SIG-M5 treated with dmso at 0.1 percent for 504 hours (cell line): ENCODE data around the gene LPCAT1.

ENCODE experiments used
- DNase-seq: peaks from one replicate; lab custom pipeline; 2025; ENCODE audit not compliant: unreplicated experiment; lab: John Stamatoyannopoulos, UW

The LPCAT1 gene

DNA sequence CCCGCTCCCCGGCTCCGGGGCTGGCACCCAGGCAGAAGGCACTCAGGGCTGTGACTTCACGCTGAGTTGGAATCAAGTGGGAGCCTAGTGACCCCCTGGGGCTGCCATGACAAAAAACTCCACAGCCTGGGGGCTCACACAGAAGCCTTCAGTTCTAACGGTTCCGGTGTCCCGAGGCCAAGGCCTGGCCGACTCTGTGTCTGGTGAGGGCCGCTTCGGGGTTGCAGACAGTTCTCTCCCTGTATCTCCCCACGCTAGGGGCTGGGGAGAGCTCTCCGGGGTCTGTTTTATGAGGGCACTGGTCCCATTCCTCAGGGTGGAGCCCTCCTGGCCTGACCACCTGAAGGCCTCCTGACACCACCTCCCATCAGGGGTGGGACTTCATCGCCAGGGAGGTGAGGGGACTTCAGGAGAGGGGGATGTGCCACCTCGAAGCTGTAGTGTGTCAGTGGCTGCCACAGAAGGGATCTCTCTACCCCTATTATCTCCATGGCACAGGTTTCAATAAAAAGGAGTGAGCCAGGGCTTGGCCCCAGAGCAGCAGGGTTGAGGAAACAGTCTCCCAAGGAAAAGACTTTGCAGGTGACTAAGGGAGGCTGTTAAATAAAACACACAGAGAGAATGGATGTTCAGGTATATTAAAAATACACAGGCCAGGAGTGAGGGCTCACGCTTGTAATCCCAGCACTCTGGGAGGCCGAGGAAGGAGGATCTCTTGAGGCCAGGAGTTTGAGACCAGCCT, 77.0 kb downstream of the LPCAT1 start:
- DNase-seq = no peak

DNA sequence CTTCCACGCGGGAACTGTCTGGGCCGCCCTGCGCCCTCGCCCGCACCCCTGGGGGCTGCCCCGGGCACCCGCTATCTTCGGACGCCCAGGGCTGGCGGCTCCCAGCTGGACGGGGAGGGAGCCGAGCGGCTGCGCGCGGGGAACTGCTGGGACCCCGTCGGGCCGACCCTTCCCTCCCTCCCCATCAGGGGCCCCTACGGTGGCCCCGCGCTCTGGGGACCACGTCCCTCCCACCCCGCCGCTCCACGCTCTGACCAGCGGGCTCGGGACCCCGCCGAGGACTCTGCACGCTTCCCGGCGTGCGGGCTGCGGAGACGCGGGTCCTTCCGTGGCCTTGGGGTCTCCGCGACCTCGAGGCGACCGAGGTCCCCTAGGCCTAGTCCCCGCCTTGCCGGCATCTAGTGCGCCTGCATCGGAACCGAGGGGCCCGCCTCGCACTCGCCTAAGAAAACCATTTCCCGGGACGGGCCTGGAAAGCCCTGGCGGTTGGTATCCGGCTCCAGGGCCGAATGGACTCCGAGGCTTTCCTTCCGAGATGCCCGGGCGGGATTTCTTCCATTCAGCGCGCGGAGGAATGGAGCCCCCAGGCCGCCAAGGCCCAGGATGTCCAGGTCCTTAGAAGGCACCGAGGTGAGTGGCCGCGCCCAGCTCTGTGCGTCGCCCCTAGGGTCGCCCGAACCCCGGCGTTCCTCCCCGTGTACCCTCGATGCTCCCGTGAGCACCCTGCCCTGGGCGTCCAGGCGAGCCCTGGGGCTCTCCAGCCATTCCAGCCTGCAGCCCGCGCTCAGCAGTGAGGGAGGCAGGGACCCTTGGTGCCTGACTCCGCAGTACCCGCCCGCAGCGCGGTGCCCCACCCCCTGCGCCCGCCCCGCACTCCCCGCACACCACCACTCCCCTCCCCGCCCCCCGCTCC, 77.8 kb downstream of the LPCAT1 start:
- no peak for DNase-seq

DNA sequence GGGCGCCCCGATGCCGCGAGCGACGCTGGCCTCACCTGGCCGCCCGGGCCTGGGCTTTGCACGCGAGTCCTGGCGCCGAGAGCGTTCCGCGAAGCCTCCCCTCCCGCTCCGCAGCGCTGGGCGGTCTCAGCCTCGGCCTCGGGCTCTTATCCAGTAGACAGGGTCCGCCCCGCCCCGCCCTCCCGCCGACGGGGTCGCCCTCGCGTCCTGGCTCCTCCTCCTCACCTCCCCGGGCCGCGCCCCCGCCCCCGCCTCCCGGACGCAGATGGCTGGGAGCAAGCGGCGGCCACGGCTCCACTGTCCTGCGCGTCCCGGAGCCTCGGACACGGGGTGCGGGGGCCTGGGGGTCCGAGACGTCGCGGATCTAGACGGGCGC, 78.5 kb downstream of the LPCAT1 start, which contains the start of gene SLC6A3:
SLC6A3 (minus strand) TSS at position 128 of the 376 bp plus-strand sequence. CDS start 2,243 bp downstream, outside the sequence.
- no peak for DNase-seq

DNA sequence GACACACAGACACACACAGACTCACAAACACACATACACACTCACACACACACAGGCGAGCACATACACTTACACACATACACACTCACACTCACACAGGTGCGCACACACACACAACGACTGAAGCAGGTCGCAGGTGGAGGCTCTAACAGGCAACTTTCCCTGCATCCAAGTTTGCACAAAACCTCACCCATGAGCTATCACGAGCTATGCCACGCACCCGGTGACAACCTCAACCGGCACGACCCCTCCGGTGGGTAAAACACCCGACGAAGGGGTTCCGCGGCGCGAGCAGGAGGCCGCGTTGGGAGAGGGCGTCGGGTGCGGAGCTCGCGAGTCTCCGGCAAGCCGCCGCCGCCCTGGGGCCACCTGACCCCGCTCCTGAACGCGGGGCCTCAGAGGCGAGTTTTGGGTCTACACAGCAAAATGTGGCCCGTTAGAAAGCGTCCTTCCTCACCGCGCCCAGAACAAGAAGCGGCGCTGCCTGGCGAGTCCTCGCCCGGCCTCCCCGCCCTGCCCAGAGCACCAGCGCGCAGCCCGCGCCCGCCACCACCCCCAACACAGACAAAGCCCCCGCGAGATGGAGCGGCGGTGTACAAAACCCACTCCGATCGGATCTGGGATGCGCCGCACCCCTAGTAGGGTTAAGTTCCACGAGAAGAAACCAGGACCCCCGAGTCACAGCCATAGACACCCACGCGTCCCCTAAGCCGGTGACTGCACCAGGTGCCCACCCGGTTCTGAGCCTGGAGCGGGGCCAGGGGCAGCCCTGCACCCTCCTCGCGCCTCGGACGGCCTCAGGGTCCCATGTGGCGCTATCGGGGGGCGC, 79.2 kb downstream of the LPCAT1 start:
- no peak for DNase-seq

DNA sequence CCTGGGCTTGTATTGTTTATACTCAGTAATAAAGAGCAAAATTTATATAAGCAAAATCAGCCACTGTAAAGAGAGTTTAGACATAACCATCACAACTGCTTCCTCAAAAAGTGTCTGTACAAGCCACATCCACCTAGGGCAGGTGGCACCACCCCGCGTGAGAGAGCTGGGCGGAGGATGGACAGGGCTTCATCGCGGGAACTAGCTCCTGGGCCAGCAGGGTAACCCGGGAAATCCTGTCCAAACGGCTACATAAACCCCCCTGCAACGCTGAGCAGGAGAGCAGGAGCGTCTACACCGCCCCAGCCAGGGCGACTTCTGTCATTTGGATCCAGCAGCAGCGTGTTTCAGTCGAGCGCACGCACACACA, 79.8 kb downstream of the LPCAT1 start:
- no peak for DNase-seq

DNA sequence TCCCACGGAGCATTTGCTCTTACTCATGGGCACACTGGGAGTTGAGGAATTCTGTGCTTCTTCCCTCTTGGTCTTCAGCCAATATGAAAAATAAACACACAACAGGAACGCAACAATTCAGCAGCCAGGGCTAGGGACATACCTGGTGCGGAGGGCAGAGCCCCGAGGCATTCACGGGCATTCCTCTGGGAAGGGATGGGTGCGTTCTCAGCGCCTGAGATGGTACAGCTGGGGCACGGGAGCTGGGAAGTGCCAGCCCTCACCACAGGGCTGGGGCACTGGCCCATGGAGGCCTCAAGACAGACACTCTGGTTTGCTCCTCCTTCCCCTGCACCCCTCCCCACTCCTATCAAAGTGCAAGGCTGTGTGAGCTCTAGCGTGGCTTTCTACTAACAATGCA, 80.6 kb downstream of the LPCAT1 start:
- no peak for DNase-seq

DNA sequence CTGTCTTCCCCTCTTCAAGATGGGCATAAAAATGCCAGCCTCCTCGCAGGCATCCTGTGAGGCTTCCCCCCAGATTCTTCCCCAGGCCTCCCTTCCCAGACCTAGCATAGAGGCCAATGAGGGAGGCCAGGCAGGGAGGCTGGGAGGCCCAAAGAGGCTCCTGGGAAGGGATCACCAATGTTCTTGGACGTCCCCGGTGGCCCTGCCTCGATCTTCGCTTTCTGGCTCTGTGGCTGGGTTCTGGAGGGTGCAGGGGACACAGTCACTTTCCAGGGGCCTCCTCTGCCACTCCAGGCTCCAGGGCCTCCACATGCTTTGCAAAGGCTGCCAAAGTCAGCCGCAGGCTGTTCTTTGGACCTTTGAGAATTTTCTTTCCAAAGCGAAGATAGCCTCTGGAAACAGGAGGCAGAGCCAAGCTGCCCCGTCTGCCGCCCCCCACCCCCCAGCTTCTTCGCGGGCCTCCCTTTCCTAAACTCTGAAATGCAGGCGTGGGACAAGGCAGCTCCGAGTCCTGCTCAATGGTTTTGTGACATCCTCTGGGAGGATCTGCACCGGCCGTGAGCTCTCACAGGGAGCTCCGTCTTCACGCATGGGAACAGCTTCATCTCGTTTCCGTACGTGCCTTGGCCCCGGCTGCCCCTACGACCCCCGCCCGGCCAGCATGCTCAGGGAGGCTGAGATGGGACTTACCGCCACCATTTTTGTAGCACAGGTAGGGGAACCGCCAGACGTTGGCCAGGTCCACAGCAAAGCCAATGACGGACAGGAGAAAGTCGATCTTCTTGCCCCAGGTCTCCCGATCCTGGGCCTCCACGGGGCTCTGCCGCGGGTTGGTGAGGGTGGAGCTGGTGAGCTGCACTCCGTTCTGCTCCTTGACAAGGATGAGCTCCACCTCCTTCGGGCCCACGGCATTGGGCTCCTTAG, 81.3 kb downstream of the LPCAT1 start:
- DNase-seq = no peak

DNA sequence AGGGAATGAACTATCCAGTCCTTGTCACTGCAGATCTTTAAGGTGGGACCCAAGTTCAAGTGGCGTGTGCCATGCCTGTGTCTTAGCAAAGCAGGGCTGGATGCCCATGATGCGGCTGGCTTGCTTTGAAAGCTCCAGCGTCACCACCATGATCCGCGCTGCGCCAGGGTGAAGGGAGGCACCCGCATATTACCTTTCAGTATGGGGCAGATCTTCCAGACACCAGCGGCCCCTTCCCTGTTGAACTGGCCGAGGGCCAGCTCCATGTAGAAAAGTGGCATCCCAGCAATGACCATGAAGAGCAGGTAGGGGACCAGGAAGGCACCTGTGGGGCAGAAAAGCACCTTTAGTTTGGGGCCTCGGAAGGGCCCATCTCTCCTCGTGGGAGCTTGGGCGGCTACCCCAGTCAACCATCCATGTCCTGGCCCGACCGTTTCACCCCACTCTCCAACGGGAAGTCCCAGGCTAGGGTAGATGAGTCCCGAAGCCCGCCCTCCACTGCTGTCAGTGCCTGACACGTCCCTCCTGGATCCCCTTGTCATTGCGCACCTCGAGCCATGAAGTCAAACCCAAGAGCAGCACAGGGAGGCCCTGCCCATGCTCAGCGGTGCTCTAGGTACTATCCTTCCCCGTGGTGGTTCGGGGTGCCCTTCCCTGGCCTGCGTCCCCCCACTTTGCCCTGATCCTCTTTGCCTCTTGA, 82.4 kb downstream of the LPCAT1 start:
- no peak for DNase-seq

DNA sequence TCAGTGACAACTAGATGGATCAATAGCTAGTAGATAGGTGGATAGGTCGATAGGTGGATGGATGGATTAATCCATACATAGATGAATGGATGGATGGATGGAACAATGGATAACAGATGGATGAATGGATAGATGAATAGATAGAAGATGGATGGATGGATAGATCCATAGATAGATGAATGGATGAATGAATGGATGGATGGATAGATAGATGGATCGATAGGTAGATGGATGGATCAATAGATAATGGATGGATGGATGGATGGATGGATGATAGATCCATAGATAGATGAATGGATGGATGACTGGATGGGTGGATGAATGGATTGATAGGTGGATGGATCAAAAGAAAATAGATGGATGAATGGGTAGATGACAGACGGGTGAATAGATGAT, 83.7 kb downstream of the LPCAT1 start:
- no peak for DNase-seq

DNA sequence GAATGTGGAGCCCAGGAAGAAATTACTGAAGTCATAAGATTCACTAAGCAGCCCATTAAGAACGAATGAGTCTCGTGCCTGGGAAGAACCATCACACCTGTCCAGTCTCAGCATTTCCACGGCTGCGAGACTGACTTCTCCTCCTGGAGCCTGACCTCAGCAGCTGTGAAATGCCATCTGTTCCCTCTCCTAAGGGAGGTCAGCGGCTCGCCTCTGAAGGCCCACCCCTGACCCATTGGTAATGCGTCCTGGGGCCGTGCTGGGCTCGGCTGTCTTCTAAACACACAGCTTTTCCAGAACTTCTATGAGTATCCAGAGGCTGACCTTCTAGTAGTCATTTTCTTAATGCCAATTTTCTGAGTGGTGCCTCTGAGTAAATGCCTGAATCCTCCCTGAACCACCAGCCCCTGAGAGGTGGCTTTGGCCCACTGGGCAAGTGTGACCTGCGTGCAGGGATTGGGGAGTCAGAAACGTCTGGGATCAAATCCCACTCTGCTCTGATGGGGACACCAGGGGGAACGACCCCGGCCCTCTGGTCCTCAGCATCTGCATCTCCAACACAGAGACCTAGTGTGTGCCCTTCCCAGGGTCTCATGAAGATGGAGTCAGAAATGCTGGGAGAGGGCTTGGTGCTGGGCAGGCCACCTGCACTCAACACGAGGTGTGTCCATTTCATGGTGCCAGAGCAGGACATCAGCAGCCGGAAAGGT, 84.2 kb downstream of the LPCAT1 start:
- no peak for DNase-seq

DNA sequence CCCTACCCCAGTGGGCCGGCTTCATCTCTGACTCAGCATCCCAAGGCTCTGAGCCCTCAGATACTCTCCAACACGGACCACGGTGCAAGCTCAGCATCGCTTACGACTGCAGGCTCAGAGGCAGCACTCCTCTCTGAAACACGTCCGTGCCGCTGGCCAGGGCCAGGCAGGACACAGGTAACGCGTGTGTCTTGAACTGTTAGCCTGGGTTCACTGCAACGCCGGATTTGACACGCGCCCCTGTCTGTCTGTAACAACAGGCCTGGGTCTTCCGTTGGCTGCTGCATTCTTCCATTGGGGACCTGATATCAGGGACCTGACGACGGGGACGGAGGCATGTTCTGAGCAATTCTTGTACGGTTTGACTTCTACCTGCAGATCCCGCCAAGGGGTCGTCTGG, 84.9 kb downstream of the LPCAT1 start:
- no peak for DNase-seq

DNA sequence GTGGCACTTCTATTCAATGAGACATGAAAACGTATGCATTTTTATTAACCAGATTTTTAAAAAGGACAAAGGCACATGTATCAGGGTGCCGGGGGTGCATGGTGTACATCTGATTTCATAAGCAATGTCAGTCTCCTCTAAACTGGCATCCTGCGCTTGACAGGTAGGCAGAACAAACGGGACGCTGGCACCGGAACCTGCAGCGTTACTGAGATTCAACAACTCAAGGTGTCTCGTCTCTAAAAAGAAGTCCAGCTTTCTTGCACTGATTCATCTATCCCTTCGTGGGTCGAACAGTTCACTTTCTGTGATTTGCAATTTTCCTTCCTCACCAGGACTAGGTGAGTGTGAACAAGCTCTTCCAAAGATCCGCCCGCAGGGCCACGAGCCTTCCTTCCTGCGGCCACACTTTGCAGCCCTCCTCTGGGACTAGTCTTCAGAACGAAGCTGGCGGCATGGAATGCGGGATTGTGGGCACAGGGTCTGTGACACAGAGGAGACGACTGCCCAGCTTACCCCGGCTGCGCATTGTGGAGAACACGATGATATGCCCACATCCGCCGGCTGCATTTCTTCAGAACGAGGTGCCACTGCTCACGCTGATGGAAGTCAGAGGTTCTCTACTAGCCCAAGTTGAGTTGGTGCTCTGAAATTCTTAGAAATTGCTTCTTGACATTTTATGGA, 85.7 kb downstream of the LPCAT1 start:
- DNase-seq = no peak

DNA sequence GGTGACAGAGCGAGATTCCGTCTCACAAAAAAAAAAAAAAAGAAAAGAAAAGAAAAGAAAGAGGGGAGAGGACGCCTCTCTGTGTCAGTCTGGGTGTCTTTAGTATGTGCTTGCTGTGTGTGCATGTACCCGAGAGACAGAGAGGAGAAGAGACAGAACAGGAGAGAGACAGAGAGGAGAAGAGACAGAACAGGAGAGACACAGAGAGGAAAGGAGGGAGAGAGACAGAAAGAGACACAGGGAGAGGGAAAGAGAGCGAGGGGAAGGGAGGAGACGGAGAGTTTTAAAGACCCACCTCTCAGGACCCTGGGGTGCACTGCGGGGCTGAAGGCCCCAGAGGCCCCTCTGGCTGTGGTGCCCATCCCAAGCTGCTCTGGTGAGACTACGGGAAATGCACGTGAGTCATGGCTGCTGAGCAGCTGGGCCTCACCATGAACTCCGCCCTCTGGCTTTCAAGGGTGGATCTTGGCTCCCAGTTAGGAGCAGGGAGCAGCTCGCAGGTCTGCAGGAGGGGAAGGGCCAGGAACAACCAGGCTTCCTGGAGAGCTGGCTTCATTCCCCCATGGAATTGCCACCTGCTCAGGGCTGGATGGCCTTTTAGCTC, 86.4 kb downstream of the LPCAT1 start:
- no peak for DNase-seq

DNA sequence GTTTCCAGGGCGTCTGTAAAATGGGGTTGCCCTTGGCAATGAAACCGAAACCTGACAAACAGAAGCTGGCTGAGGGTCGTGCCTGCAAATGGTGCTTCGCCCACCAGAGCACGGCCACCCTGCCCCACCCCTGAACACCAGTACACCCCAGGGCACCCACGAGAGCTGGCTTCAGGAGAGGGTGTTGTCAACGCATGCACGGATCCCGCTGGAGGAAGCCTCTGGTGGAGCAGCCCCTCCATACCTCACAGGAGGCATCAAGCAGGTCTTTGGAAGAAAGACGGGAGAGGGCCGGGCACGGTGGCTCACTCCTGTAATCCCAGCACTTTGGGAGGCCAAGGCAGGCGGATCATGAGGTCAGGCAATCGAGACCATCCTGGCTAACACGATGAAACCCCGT, 87.1 kb downstream of the LPCAT1 start:
- no peak for DNase-seq

DNA sequence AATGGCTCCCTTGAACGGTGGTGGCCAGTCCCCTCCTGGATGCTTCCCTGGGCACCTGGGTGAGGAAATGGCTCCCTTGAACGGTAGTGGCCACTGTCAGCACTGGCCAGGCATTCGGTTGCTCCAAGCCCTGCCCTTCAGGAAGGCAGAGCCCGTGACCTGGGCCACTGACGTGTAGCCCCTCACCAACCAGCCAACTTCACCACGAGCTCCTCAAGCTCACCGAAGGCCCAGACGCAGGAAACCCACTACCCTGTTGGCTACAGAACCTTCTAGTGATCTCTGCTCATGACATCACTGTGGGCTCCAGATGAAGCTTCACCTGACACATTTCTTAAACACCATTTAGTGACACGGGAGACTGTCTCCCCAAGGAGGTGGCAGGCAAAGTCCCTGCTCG, 87.7 kb downstream of the LPCAT1 start:
- no peak for DNase-seq

DNA sequence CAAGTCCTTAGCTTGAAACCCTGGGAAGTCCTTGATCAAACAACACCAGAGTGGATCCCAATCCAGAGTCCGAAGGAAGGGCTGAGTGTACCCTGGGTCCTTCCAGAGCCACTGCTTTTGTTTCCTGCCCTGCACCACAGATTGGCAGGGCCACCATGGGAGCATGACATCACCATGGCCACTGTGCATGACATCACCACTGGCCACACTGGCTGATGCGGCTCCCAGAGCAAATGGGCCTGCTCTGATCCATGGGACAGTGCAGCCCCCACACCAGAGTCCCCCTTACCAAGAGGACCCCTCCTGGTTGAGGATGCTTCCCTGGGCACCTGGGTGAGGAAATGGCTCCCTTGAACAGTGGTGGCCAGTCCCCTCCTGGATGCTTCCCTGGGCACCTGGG, 88.4 kb downstream of the LPCAT1 start:
- no peak for DNase-seq

DNA sequence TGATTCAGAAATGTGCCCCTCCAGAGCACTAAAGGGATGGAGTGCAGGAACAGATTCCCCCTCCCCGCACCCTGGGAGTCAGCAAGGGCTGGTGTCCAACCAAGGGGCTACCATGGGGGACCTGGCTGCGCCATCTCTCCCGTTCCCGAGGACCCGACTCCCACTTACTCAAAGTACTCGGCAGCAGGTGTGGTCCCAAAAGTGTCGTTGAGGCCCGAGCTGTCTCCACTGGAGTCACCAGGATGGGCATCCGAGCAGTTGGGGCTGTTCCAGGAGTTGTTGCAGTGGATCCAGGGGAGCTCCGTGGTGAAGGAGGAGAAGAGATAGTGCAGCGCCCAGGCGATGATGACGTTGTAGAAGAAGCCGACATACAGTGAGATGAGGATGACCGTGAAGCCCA, 91.5 kb downstream of the LPCAT1 start:
- no peak for DNase-seq

DNA sequence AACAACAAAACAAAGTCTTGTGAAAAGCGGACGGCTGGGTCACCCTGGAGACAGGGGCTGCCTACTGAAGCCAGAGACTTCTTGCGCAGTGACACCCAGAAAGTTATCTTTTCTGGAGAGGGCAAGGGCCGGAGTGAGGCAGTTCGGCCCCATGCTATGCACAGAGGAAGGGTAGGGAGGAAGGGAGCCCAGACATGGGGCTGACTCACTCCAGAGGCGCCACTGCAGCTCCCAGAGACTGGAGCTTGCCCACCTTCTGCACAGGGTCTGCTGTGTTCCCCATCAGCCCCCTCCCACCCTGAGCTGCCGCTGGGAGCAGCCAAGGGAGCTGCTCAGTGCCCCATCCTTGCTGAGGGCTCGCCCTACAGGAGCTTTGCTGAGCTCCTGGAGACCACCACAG, 91.9 kb downstream of the LPCAT1 start:
- DNase-seq = no peak
